HG03025 (cell line): ENCODE results near the gene RAPGEF2.
A peak's percentile ranks its signal among the peaks of the same experiment; 100 is the strongest.

ENCODE experiments used
- ATAC-seq: cut with Tn5 transposase; IDR thresholded peaks from one replicate; pipeline ENCODE4 v1.9.1; 2021; ENCODE audit warnings: mild to moderate bottlenecking, moderate library complexity; ENCODE audit not compliant: unreplicated experiment, low FRiP score

Gene RAPGEF2

GRCh38 chr4:159188646-159189045 is 85.8 kb downstream of the RAPGEF2 start:
- no peak for ATAC-seq

GRCh38 chr4:159190651-159191050 is 87.8 kb downstream of the RAPGEF2 start:
- no peak for ATAC-seq

- ATAC-seq, result no peak
Observed at GRCh38 chr4:159191989-159192388, 89.1 kb downstream of the RAPGEF2 start.

DNA sequence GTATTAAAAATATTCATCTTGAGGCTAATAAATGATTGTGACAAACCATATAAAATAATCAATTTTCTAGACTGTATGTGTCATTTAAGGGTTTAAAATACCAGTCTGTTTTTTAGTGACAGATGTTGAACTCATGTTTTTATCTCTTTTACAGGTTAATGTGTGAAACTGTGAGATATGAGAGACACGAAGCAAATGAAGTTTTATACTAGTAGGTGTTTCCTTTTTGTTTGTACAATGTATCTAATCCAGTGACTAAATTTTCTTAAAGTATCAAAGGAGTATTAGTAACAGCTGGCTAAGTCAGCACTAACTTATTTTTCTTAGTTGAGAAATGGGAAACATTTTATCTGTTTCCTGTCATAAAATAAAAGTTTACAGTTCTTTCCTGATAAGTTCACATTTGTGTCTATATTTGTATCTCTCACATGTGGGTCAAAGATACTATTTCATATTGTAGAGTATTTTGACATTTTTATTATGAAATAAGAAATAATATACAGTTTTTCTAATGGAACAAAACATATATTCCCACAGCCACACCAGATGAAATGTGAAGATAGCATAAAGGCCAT is 90.3 kb downstream of the RAPGEF2 start:
- ATAC-seq, result no peak

- ATAC-seq, result no peak
Observed at GRCh38 chr4:159195361-159195769, 92.5 kb downstream of the RAPGEF2 start.

- no peak for ATAC-seq
Observed at GRCh38 chr4:159197260-159197884, 94.5 kb downstream of the RAPGEF2 start.

- no peak for ATAC-seq
Observed at GRCh38 chr4:159197885-159198269, 95.0 kb downstream of the RAPGEF2 start.

- no peak for ATAC-seq
Observed at GRCh38 chr4:159199826-159200225, 96.9 kb downstream of the RAPGEF2 start.

DNA sequence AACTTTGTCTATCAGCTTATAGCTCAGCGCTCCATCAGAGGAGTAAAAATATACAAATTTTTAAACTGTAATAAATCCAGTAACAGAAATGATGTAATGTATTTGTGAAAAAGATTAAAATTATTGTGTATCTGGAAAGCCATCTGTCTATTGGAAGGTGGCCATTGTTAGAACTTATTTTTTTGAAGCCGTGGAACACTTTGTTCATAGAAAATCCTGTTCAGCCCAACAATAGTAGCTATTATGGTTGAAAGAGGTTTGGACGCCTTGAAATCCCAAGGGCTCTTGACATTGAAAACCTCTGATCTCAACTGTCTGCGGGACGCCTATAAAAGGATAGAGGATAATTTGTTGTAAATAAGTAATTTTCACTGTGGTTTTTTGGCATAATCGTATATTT is 98.3 kb downstream of the RAPGEF2 start:
- ATAC-seq, result no peak

- no peak for ATAC-seq
Observed at GRCh38 chr4:159204566-159204965, 101.7 kb downstream of the RAPGEF2 start.

DNA sequence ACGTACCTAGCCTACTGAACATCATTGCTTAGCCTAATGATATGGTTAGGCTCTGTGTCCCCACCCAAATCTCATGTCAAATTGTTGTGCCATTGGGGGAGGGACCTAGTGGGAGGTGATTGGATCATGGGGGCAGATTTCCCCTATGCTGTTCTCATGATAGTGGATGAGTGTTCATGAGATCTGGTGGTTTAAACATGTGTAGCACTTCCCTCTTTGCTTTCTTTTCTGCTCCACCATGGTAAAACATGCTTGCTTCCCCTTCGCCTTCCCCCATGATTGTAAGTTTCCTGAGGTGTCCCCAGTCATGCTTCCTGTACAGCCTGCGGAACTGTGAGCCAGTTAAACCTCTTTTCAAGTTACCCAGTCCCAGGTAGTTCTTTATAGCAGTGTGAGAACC is 102.6 kb downstream of the RAPGEF2 start:
- ATAC-seq, result no peak

- peak; percentile 82 for ATAC-seq
Observed at GRCh38 chr4:159206427-159206871, 103.6 kb downstream of the RAPGEF2 start.

DNA sequence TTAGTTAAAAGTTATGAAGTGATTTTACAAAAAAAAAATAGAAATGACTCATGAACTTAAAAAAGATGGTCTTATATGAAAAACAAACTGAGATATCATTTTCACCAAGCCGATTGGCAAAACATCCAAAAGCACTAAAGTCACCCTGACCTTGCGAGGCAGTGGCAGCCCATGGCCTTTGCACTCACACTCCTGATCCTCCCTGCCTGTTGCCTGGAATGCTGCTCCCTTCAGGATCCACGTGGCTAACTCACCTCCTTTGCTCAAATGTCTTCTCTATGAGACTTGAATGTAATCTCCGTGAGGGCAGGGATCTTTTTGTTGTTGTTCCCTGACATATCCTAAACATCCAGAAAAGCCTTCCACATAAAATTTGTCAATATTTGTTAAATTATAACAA is 106.4 kb downstream of the RAPGEF2 start:
- no peak for ATAC-seq

- ATAC-seq, result no peak
Observed at GRCh38 chr4:159210975-159211374, 108.1 kb downstream of the RAPGEF2 start.

DNA sequence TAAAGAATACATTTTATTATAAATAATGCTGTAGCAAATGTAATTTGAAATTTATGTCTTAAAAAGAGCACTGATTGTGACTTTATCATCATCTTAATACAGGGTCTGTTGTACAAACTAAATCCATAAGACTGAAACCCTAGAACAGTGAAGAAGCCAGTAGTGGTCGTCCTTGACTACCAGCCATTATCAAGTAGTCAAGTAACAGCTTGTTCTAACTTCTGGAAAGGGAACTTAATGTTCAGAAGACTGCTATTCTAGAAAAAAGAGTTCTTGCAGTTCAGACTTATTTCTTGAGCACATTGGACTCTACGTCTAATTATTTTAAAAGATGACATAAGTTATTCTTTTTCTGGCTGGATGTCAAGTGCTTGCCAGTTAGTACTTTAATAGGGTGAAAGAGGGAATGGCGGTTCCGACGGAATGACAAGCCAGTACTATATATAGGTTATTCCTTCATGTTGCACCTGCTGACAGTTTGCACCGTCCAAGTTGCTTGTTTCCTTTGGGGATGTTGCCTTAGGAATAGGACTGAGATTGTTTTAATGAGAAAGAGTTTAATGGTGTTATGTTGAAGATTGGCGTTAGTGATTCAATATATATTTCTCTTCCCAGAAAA is 109.9 kb downstream of the RAPGEF2 start:
- no peak for ATAC-seq

DNA sequence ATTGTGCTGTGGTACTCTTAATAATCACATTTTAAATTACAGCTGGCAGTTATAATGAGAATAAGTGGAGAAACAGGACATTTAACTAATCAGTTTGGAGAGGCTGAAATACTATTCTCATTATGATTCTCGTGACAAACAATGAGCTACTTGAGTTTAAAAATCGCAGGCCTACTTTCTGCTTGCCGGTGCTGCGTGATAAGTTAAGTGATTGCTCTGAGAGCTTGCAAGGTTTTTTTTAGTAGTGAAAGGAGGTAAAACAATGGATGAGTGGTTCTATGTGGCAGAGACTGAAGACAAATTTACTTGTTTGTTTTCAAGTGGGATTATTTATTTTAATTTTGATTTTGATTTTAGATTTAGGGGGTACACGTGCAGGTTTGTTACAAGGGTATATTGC is 114.0 kb downstream of the RAPGEF2 start:
- no peak for ATAC-seq

DNA sequence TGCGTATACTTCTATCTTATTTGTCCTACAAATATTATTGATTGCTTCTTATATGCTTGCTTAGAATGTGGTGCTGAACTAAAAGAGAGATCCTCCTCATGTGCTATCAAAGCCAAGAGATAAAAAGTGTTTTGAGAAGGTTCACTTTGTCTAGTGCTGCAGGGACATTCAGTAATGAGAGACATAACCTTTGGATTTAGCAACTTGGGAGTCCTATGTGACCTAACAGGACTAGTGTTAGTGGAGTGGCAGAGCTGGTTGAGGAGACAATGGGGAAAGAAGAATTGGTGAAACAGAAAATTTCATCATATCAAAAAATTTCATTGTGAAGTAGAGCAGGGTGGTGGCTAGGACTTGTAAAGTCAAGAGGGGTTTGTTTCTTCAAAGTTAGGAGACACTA is 117.0 kb downstream of the RAPGEF2 start:
- ATAC-seq, result no peak

DNA sequence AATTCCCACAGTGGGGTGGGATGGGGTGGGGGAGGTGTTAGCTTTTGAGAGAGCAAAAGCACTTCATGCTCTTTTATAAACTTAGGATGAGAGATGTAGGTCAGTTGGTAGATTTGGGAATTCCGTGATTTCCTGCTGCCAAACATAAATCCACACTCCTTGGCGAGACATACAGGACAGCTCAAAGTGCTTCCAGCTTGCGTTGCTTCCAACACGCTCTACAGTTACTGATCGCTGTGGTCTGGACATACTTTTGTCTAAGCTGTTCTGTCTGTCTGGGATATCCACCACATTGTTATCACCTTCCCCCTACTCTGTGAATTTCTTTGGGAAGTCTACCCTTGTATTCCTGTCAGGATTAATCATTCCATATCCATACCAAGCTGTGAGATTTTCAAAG is 117.5 kb downstream of the RAPGEF2 start:
- ATAC-seq, result no peak

GRCh38 chr4:159221280-159221679 is 118.4 kb downstream of the RAPGEF2 start:
- ATAC-seq, result no peak

GRCh38 chr4:159222043-159222552 is 119.2 kb downstream of the RAPGEF2 start:
- ATAC-seq, result no peak

DNA sequence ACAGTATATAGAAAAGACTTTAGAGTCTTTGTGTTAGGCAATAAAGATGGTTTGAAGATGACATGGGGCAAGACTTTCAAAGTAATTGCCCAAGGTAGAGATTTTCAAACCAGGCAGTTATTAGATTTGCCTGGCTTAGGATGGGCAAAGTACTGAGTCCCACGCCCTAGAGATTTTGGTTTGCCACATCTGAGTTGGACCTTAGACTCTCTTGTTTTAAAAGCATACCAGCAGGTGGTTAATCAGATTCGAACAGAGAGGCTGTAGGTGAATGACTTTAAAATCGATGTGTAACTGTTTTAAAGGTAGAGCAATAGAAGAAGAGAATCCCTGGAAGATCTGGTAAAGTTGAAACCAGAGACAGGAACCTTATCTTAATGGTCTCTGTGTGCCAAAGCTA is 121.5 kb downstream of the RAPGEF2 start:
- ATAC-seq, result no peak

- no peak for ATAC-seq
Observed at GRCh38 chr4:159227378-159227777, 124.5 kb downstream of the RAPGEF2 start.
